HepG2 (cell line): ENCODE results near the gene ELP1. TPM values are rescaled to one million over a fixed set of nuclear protein-coding genes. Genes with fewer than 3 reads are reported as not detected.

Source experiments
- ISX ChIP-seq: sonication (generic); formaldehyde crosslinking; conservative IDR thresholded peaks from 2 replicates; pipeline ENCODE4 v1.5.0; 2020; ENCODE audit warnings: missing genetic modification reagents
- MED13 ChIP-seq: sonication (generic); formaldehyde crosslinking; IDR thresholded peaks from 2 replicates; pipeline ENCODE4 v1.5.0; 2020; ENCODE audit warnings: missing genetic modification reagents
- NCOA1 ChIP-seq: sonication (generic); formaldehyde crosslinking; IDR thresholded peaks from 2 replicates; pipeline ENCODE4 v1.9.0; 2021; ENCODE audit warnings: missing genetic modification reagents
- REXO4 ChIP-seq: sonication (generic); formaldehyde crosslinking; IDR thresholded peaks from 2 replicates; pipeline ENCODE4 v1.8.0; 2022; ENCODE audit warnings: missing genetic modification reagents, mild to moderate bottlenecking, borderline replicate concordance
- SKI ChIP-seq: fragments of 450-650 bp; IDR thresholded peaks from one replicate; pipeline ENCODE4 v1.6.1; 2018; ENCODE audit warnings: mild to moderate bottlenecking; ENCODE audit not compliant: partially characterized antibody
- SMAD1 ChIP-seq: sonication (generic); formaldehyde crosslinking; IDR thresholded peaks from 2 replicates; pipeline ENCODE4 v1.4.0; 2020; ENCODE audit warnings: missing genetic modification reagents, low read depth, mild to moderate bottlenecking, borderline replicate concordance
- SOX5 ChIP-seq: IDR thresholded peaks from 2 replicates; pipeline ENCODE4 v1.6.1; 2016; ENCODE audit warnings: borderline replicate concordance
- TAF15 ChIP-seq: fragments of 200-400 bp; formaldehyde crosslinking; IDR thresholded peaks from one replicate; pipeline ENCODE4 v1.6.1; 2018; ENCODE audit warnings: mild to moderate bottlenecking, low read depth, low read length; ENCODE audit not compliant: poor library complexity, severe bottlenecking
- TARDBP ChIP-seq: sonication (generic); formaldehyde crosslinking; IDR thresholded peaks from 2 replicates; pipeline ENCODE4 v1.8.0; 2022; ENCODE audit warnings: mild to moderate bottlenecking, missing genetic modification reagents
- ZKSCAN5 ChIP-seq: sonication (generic); formaldehyde crosslinking; IDR thresholded peaks from 2 replicates; pipeline ENCODE4 v1.5.1; 2020; ENCODE audit warnings: mild to moderate bottlenecking, missing genetic modification reagents
- ZNF101 ChIP-seq: sonication (generic); formaldehyde crosslinking; IDR thresholded peaks from 2 replicates; pipeline ENCODE4 v1.4.0; 2020; ENCODE audit warnings: mild to moderate bottlenecking, low read depth, missing genetic modification reagents, borderline replicate concordance
- ZNF496 ChIP-seq: sonication (generic); formaldehyde crosslinking; IDR thresholded peaks from 2 replicates; pipeline ENCODE4 v1.8.1; 2023; ENCODE audit warnings: mild to moderate bottlenecking, moderate library complexity, missing genetic modification reagents; ENCODE audit not compliant: insufficient replicate concordance
- ZNF563 ChIP-seq: sonication (generic); formaldehyde crosslinking; IDR thresholded peaks from 2 replicates; pipeline ENCODE4 v1.8.0; 2022; ENCODE audit warnings: mild to moderate bottlenecking, moderate library complexity, missing genetic modification reagents
- ZNF775 ChIP-seq: sonication (generic); formaldehyde crosslinking; IDR thresholded peaks from 2 replicates; pipeline ENCODE4 v1.4.0; 2020; ENCODE audit warnings: missing genetic modification reagents, mild to moderate bottlenecking, moderate library complexity, borderline replicate concordance
- polyA plus RNA-seq, 8 experiments: library from polyadenylated mRNA; depleted of rRNA in 3 of 8; stranded (reverse) in 7 of 8; unstranded in 1 of 8; fragments of >200 nt; fragmentation: Illumina TruSeq in 4 of 8; extraction: Trizol in 4 of 8; gene quantifications; 2 replicates each; pipeline versions ENCODE4 v1.2.1 to v1.2.3, GENCODE V29; 2011 to 2016; ENCODE audit warnings: low read depth in 4 of 8, missing spikeins in 1 of 8, mixed read lengths in 1 of 8; ENCODE audit not compliant: insufficient read depth in 1 of 8
- total RNA-seq, 5 experiments: library from RNA; depleted of rRNA; stranded (reverse); fragments of >200 nt; fragmentation: Illumina TruSeq; extraction: Trizol; gene quantifications; 2 replicates each; pipeline ENCODE4 v1.2.3, GENCODE V29; 2016; ENCODE audit warnings: low read depth in 1 of 5
- TF ChIP-seq, protein P1 (sequence below): sonication (generic); formaldehyde crosslinking; IDR thresholded peaks from 2 replicates; pipeline ENCODE4 v1.5.0; 2020; ENCODE audit warnings: mild to moderate bottlenecking, missing genetic modification reagents, borderline replicate concordance
- TF ChIP-seq, protein P2 (sequence below): sonication (generic); formaldehyde crosslinking; IDR thresholded peaks from 2 replicates; pipeline ENCODE4 v1.9.0; 2021; ENCODE audit warnings: missing genetic modification reagents, borderline replicate concordance
- TF ChIP-seq, protein P3 (sequence below): IDR thresholded peaks from 2 replicates; pipeline ENCODE4 v1.6.1; 2016

Gene ELP1
- total and polyA plus RNA-seq, 2 of the 13 experiments (the other 11 are each of a cell fraction or from before 2014, with no cell fraction given): 157 to 275 TPM

DNA sequence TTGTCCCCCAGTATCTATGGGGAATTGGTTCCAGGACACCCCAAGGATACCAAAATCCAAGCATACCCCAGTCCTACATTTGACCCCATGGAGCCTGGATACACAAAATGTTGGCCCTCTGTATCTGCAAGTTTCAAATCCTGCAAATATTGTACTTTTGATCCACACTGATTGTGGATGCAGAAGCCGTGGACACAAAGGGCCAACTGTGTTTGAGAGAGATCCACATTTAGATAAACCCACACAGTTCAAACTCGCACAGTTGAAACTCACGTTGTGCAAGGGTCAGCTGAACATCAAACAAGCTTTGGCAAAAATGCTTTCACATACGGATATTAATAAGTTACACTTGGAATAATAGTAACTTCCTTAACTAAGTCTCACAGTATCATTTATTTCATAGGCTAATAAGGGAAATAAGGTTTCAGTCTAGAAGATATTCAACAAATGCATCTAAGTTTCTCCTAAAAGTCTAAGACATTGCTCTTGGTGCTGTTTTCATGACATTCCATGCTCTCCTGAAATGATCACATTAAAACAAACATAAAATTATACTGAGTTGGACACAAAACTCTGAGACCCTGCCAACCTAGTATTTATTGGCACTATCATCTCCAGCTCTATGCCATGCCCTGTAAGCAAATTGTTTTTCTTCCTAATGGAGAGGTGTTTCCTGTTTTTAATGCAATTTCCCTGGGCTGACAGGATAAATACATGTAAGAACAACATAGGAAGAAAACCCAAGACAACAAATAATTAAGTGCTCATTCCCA lies 39.5 kb downstream of the ELP1 start (continued):
- no peak for TF ChIP-seq ZNF101 (CRISPR knock-in tag)
- TF ChIP-seq ZNF563 (CRISPR knock-in tag): no peak
- no peak for TF ChIP-seq ISX (CRISPR knock-in tag)
- TF ChIP-seq ZKSCAN5 (CRISPR knock-in tag): no peak
- TF ChIP-seq, protein P1, sequence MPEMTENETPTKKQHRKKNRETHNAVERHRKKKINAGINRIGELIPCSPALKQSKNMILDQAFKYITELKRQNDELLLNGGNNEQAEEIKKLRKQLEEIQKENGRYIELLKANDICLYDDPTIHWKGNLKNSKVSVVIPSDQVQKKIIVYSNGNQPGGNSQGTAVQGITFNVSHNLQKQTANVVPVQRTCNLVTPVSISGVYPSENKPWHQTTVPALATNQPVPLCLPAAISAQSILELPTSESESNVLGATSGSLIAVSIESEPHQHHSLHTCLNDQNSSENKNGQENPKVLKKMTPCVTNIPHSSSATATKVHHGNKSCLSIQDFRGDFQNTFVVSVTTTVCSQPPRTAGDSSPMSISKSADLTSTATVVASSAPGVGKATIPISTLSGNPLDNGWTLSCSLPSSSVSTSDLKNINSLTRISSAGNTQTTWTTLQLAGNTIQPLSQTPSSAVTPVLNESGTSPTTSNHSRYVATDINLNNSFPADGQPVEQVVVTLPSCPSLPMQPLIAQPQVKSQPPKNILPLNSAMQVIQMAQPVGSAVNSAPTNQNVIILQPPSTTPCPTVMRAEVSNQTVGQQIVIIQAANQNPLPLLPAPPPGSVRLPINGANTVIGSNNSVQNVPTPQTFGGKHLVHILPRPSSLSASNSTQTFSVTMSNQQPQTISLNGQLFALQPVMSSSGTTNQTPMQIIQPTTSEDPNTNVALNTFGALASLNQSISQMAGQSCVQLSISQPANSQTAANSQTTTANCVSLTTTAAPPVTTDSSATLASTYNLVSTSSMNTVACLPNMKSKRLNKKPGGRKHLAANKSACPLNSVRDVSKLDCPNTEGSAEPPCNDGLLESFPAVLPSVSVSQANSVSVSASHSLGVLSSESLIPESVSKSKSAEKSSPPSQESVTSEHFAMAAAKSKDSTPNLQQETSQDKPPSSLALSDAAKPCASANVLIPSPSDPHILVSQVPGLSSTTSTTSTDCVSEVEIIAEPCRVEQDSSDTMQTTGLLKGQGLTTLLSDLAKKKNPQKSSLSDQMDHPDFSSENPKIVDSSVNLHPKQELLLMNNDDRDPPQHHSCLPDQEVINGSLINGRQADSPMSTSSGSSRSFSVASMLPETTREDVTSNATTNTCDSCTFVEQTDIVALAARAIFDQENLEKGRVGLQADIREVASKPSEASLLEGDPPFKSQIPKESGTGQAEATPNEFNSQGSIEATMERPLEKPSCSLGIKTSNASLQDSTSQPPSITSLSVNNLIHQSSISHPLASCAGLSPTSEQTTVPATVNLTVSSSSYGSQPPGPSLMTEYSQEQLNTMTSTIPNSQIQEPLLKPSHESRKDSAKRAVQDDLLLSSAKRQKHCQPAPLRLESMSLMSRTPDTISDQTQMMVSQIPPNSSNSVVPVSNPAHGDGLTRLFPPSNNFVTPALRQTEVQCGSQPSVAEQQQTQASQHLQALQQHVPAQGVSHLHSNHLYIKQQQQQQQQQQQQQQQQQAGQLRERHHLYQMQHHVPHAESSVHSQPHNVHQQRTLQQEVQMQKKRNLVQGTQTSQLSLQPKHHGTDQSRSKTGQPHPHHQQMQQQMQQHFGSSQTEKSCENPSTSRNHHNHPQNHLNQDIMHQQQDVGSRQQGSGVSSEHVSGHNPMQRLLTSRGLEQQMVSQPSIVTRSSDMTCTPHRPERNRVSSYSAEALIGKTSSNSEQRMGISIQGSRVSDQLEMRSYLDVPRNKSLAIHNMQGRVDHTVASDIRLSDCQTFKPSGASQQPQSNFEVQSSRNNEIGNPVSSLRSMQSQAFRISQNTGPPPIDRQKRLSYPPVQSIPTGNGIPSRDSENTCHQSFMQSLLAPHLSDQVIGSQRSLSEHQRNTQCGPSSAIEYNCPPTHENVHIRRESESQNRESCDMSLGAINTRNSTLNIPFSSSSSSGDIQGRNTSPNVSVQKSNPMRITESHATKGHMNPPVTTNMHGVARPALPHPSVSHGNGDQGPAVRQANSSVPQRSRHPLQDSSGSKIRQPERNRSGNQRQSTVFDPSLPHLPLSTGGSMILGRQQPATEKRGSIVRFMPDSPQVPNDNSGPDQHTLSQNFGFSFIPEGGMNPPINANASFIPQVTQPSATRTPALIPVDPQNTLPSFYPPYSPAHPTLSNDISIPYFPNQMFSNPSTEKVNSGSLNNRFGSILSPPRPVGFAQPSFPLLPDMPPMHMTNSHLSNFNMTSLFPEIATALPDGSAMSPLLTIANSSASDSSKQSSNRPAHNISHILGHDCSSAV (CRISPR knock-in tag): no peak
- no peak for TF ChIP-seq ZNF496 (CRISPR knock-in tag)
- peak; percentile 90 for TF ChIP-seq SOX5 (CRISPR knock-in tag)
- TF ChIP-seq, protein P2, sequence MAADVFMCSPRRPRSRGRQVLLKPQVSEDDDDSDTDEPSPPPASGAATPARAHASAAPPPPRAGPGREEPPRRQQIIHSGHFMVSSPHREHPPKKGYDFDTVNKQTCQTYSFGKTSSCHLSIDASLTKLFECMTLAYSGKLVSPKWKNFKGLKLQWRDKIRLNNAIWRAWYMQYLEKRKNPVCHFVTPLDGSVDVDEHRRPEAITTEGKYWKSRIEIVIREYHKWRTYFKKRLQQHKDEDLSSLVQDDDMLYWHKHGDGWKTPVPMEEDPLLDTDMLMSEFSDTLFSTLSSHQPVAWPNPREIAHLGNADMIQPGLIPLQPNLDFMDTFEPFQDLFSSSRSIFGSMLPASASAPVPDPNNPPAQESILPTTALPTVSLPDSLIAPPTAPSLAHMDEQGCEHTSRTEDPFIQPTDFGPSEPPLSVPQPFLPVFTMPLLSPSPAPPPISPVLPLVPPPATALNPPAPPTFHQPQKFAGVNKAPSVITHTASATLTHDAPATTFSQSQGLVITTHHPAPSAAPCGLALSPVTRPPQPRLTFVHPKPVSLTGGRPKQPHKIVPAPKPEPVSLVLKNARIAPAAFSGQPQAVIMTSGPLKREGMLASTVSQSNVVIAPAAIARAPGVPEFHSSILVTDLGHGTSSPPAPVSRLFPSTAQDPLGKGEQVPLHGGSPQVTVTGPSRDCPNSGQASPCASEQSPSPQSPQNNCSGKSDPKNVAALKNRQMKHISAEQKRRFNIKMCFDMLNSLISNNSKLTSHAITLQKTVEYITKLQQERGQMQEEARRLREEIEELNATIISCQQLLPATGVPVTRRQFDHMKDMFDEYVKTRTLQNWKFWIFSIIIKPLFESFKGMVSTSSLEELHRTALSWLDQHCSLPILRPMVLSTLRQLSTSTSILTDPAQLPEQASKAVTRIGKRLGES (CRISPR knock-in tag): peak; percentile 85
- TF ChIP-seq, protein P3, sequence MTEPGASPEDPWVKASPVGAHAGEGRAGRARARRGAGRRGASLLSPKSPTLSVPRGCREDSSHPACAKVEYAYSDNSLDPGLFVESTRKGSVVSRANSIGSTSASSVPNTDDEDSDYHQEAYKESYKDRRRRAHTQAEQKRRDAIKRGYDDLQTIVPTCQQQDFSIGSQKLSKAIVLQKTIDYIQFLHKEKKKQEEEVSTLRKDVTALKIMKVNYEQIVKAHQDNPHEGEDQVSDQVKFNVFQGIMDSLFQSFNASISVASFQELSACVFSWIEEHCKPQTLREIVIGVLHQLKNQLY: peak; percentile 93
- no peak for TF ChIP-seq TAF15
- TF ChIP-seq REXO4 (CRISPR knock-in tag): no peak
- TF ChIP-seq SKI: peak; percentile 26
- peak; percentile 99 for TF ChIP-seq MED13 (CRISPR knock-in tag)
- no peak for TF ChIP-seq SMAD1
- no peak for TF ChIP-seq NCOA1 (CRISPR knock-in tag)
- no peak for TF ChIP-seq ZNF775 (CRISPR knock-in tag)
- TF ChIP-seq TARDBP (CRISPR knock-in tag): peak; percentile 93
